Sigmoid colon (tissue), 7 donors: ENCODE measurements around the gene BHMT2. TPM values are rescaled to one million over a fixed set of nuclear protein-coding genes. Genes with fewer than 3 reads are reported as not detected.

ENCODE experiments used
- DNase-seq: peaks from one replicate; pipeline ENCODE4 v3.0.0-alpha.2; 2019
- H3K27ac ChIP-seq, 4 donors: fragments of 200-600 bp; sonication (generic); one replicate each; pipeline ENCODE4 v1.5.1; 2016 to 2019; ENCODE audit warnings: mild to moderate bottlenecking in 1 of 4
- H3K27me3 ChIP-seq, 3 donors: fragments of 200-600 bp; sonication (generic); one replicate each; pipeline ENCODE4 v1.5.1; 2019; ENCODE audit warnings: mild to moderate bottlenecking in 1 of 3
- H3K36me3 ChIP-seq, 4 donors: fragments of 200-600 bp; sonication (generic); one replicate each; pipeline ENCODE4 v1.5.1; 2016 to 2019
- H3K4me1 ChIP-seq, 4 donors: fragments of 200-600 bp; sonication (generic); one replicate each; pipeline ENCODE4 v1.5.1; 2017 to 2019
- H3K4me3 ChIP-seq, 4 donors: fragments of 200-600 bp; sonication (generic); one replicate each; pipeline ENCODE4 v1.5.1; 2017 to 2019; ENCODE audit warnings: mild to moderate bottlenecking in 2 of 4, moderate library complexity in 1 of 4
- H3K9me3 ChIP-seq, 4 donors: fragments of 200-600 bp in 3 of 4; sonication (generic) in 3 of 4; one replicate each; pipeline versions ENCODE4 v1.5.1 to v1.6.1; 2013 to 2019
- EP300 ChIP-seq, 4 donors: sonication (generic); formaldehyde crosslinking; IDR thresholded peaks; one replicate each; pipeline ENCODE4 v1.6.1; 2017; ENCODE audit warnings: antibody characterized with exemption in 4 of 4
- POLR2A ChIP-seq, 2 donors: fragments of 450-650 bp; IDR thresholded peaks; one replicate each; pipeline ENCODE4 v1.6.1; 2016; ENCODE audit warnings: antibody characterized with exemption in 2 of 2, mild to moderate bottlenecking in 2 of 2, moderate library complexity in 2 of 2
- POLR2AphosphoS5 ChIP-seq, 4 donors: sonication (generic); formaldehyde crosslinking; IDR thresholded peaks; one replicate each; pipeline ENCODE4 v1.6.1; 2017; ENCODE audit warnings: antibody characterized with exemption in 4 of 4
- WGBS, 2 donors: extraction: QIAGEN DNeasy Blood & Tissue Kit; methylation state at CpG; one replicate each; pipeline ENCODE4 v1.1.7; 2013; 5-methylcytosine and 5-hydroxymethylcytosine counted together
- intact Hi-C: fragments of 100-400 bp; cut with DNase I; formaldehyde crosslinking; loops from one replicate; pipeline ENCODE4 v1.15.1; 2023
- polyA plus RNA-seq, 3 donors: library from polyadenylated mRNA; stranded (reverse); fragments of 200-250 nt; gene quantifications; one replicate each; pipeline ENCODE4 v1.2.3, GENCODE V29; 2013
- total RNA-seq, 4 donors: library from RNA; depleted of rRNA; stranded (reverse); fragments of >200 nt; gene quantifications; one replicate each; pipeline ENCODE4 v1.1.0, GENCODE V29; 2016
- TF ChIP-seq, protein P1 (sequence below), 4 experiments: fragments of 450-650 bp in 3 of 4; fragments of 200-600 bp in 1 of 4; IDR thresholded peaks; one replicate each; pipeline ENCODE4 v1.5.1; 2016 to 2019; ENCODE audit warnings: antibody characterized with exemption in 4 of 4, mild to moderate bottlenecking in 3 of 4, moderate library complexity in 2 of 4
- donor health status: healthy with polysubstance abuse.
- donor health status: Bipolar disorder and iron deficiency.
- donor health status: healthy.

BHMT2 gene, protein sequence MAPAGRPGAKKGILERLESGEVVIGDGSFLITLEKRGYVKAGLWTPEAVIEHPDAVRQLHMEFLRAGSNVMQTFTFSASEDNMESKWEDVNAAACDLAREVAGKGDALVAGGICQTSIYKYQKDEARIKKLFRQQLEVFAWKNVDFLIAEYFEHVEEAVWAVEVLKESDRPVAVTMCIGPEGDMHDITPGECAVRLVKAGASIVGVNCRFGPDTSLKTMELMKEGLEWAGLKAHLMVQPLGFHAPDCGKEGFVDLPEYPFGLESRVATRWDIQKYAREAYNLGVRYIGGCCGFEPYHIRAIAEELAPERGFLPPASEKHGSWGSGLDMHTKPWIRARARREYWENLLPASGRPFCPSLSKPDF
- total RNA-seq (10 to 100 TPM; 12.1 to 37.5 (median 26.0) TPM), polyA plus RNA-seq (1 to 10 TPM in 1 of 3 donors, under 1 TPM in 2; 0.86 to 3.0 (median 0.92) TPM)

DNA sequence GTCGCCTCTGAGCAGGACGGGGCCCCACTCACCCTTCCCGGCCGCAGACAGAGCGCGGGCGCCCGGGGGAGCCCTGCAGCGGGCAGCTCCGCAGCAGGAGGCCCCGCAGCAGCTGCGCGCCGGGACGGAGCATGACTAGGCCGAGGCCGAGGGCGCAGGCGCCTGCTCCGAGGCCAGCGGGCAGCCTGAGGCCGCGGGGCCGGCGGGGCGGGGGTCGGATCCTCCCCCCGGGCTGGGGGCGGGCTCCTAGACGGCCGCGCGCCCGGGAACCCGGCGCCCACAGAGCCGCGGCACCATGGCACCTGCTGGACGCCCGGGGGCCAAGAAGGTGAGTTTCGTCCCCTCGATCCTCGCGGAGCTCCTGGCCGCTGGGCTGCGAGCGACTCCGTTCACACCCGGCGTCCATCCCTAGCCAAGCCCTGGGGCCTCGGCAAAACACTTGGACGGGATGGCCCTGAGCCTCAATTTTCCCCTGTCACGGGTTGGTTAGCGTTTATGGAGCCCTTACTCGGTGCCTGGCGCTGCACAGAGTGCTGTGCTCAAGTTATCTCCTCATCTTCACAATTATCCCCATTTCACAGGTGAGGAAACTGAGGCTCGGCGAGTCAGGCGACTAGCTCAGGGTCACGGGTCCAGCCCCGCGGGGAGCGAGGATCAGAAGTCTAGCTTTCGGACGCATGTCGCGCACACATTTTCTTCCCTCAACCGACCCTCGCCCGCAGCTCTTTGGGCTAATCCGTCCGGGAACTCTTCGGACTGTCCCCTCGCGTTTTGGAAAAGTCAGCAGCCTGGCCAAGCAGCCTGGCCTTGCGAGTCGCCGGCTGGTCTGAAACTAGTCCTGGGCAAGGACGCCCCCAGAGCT lies at the start of gene BHMT2, which contains the start of gene DMGDH:
Gene BHMT2 (plus strand): TSS at position 280 of the 862 bp plus-strand sequence. CDS start 16 bp downstream, at position 296.
Gene DMGDH (minus strand): TSS at position 187 of the 862 bp plus-strand sequence. CDS start 54 bp downstream, at position 133.
- intact Hi-C loops: no loop called here
- no peak for TF ChIP-seq POLR2AphosphoS5 (IDR thresholded peaks at IDR 0.05)
- TF ChIP-seq, protein P1, sequence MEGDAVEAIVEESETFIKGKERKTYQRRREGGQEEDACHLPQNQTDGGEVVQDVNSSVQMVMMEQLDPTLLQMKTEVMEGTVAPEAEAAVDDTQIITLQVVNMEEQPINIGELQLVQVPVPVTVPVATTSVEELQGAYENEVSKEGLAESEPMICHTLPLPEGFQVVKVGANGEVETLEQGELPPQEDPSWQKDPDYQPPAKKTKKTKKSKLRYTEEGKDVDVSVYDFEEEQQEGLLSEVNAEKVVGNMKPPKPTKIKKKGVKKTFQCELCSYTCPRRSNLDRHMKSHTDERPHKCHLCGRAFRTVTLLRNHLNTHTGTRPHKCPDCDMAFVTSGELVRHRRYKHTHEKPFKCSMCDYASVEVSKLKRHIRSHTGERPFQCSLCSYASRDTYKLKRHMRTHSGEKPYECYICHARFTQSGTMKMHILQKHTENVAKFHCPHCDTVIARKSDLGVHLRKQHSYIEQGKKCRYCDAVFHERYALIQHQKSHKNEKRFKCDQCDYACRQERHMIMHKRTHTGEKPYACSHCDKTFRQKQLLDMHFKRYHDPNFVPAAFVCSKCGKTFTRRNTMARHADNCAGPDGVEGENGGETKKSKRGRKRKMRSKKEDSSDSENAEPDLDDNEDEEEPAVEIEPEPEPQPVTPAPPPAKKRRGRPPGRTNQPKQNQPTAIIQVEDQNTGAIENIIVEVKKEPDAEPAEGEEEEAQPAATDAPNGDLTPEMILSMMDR (IDR thresholded peaks at IDR 0.05): no peak
- no peak for TF ChIP-seq EP300 (IDR thresholded peaks at IDR 0.05)
- TF ChIP-seq POLR2A (IDR thresholded peaks at IDR 0.05): no peak
- WGBS, 2 donors: 31 to 32% methylated on average over 79 of the region's 79 CpGs
- H3K27ac ChIP-seq: peak within 1 kb of the TSS; percentile 52 to 74 (median 71)
- peak within 1 kb of the TSS; percentile 28 to 56 (median 48) for H3K4me3 ChIP-seq
- peaks cover 0 to 17% (median 8%) of the 10 kb centered on the region in 4 donors for H3K4me1 ChIP-seq
- peak; percentile 66 for DNase-seq
- no peaks in the 10 kb centered on the region for H3K9me3 ChIP-seq
- no peaks in the 10 kb centered on the region for H3K36me3 ChIP-seq
- no peaks in the 10 kb centered on the region for H3K27me3 ChIP-seq

DNA sequence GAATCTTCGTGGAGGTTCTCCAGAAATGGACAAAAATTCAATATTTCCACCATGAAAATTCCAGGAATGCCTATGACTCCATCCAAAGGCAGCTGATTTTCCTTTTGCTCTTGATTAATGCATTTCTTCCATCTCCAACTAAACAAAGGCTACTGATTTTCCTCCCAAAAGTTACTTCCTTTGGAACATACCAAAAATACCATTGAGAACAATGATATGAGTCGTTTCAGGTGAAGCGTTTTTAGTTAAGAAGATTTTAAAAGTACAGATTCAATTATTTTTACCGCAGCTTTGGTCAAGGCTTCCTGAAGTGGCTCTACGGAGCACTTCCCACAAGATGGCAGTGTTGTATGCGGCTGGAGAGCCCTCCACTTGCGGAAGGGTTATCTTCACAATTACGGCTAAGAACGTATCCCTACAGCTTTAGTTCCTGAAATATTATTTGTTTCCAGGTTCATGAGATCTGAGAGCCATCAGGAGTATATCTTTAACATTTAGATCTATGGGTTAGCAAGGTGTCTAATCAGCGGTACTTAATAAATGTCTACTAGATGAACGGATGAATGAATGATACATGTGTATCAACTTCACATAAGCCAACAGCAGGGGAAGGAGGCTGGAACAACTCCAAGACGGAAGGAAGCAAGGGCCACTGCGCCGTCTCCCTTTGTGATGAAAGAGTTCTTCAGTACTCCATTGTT lies 48.6 kb upstream of the BHMT2 start:
- intact Hi-C loops: loop anchor here (1.0 to 5.0 kb wide), 4 partner anchors 112 to 1061 kb away; partner anchors contain the start of gene JMY
- 13 to 19% methylated on average over 14 of the region's 14 CpGs for WGBS, 2 donors
- Histone ChIP-seq H3K36me3 (no peaks in the 10 kb centered on the region), H3K9me3 (no peaks in the 10 kb centered on the region), H3K4me3 (peak overlapping the region in 1 of 4 donors; percentile 5), H3K4me1 (peaks cover 0 to 41% (median 23%) of the 10 kb centered on the region in 4 donors), H3K27ac (peak overlapping the region in 3 of 4 donors; percentile 43 to 78 (median 58)), H3K27me3 (no peaks in the 10 kb centered on the region)
- TF ChIP-seq, protein P1 (IDR thresholded peaks at IDR 0.05): peak; percentile 35 to 82 (median 58)
- TF ChIP-seq POLR2A (IDR thresholded peaks at IDR 0.05): no peak
- DNase-seq: peak; percentile 78

DNA sequence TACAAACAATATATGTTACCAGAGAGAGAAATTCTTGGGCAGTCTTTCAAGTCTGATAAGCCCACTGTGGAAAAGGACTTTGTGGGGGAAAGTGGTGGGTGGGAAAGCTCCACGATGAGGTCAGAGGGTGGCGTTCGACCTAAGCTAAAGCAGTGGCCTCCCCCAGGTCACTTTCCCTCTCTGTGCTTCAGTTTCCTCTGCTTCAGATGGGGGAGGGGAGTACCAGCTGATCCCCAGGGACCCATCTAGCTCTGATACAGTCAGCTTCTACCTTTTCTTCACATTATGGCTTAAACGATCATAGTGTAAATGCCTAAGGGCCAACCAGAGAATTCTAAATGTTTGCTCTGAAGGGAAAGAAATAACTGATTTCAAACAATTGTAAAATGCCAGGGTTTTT lies 47.8 kb upstream of the BHMT2 start:
- DNase-seq: no peak
- TF ChIP-seq, protein P1 (IDR thresholded peaks at IDR 0.05): no peak
- TF ChIP-seq POLR2AphosphoS5 (IDR thresholded peaks at IDR 0.05): no peak
- TF ChIP-seq POLR2A (IDR thresholded peaks at IDR 0.05): no peak
- no peak for TF ChIP-seq EP300 (IDR thresholded peaks at IDR 0.05)
- 67 to 69% methylated on average over 4 of the region's 4 CpGs for WGBS, 2 donors
- no peak overlapping the region for H3K4me3 ChIP-seq
- H3K36me3 ChIP-seq: no peaks in the 10 kb centered on the region
- H3K27me3 ChIP-seq: no peaks in the 10 kb centered on the region
- H3K4me1 ChIP-seq: peaks cover 0 to 41% (median 23%) of the 10 kb centered on the region in 4 donors
- intact Hi-C loops: loop anchor here (1.0 to 5.0 kb wide), 4 partner anchors 112 to 1061 kb away; partner anchors contain the start of gene JMY
- peak overlapping the region in 3 of 4 donors; percentile 43 to 78 (median 58) for H3K27ac ChIP-seq
- no peaks in the 10 kb centered on the region for H3K9me3 ChIP-seq

DNA sequence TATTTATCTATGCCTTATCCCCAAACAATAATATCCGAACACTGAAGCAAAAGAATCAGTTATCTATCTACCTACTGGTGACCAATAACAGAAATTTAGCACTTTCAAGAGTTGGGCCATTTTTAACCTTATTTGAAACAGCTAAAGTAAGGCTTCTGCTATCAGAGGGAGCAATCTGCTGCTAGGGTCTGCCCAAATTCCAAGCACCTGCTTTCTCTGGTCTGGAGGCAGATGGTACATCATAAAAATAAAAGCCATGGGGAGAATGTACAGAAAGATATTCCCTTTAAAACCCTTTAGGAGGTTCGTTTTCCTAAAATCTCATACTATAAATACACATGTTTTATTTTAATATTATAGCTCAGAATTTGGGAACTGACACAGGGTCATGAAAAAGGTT lies 46.8 kb upstream of the BHMT2 start:
- TF ChIP-seq EP300 (IDR thresholded peaks at IDR 0.05) (no peak), POLR2A (IDR thresholded peaks at IDR 0.05) (no peak)
- TF ChIP-seq, protein P1 (IDR thresholded peaks at IDR 0.05): no peak
- no peak for DNase-seq
- no peaks in the 10 kb centered on the region for H3K27me3 ChIP-seq
- H3K9me3 ChIP-seq: no peaks in the 10 kb centered on the region
- H3K27ac ChIP-seq: peak overlapping the region in 2 of 4 donors; percentile 63 to 78
- intact Hi-C loops: loop anchor here (5.0 kb wide), 2 partner anchors 215 to 1060 kb away; partner anchors contain the start of gene JMY
- H3K36me3 ChIP-seq: no peaks in the 10 kb centered on the region
- H3K4me3 ChIP-seq: no peak overlapping the region
- peaks cover 0 to 41% (median 23%) of the 10 kb centered on the region in 4 donors for H3K4me1 ChIP-seq
- WGBS, 2 donors: 85 to 91% methylated on average over 2 of the region's 2 CpGs
